K562 (cell line): ENCODE data around the gene NDST1. TPM values are rescaled to one million over a fixed set of nuclear protein-coding genes. Genes with fewer than 3 reads are reported as not detected.

Experiments
- ATAC-seq: fragments of 200-7000 bp; cut with Tn5 transposase; 3 replicates; pipeline ENCODE4 v1.9.1; 2020; ENCODE audit warnings: moderate library complexity
- BruUV-seq: library from RNA; stranded (reverse); fragments of 400-500 nt; replicated peaks from 2 replicates; lab custom pipeline; 2021; lab: Mats Ljungman, UMichigan
- CTCF ChIA-PET: fragments of 300-600 bp; formaldehyde crosslinking; extraction: SDS; loops from one replicate; lab custom pipeline; 2021; ENCODE audit warnings: low intra/inter-chr PET ratio; lab: Yijun Ruan, JAX
- POLR2A ChIA-PET: fragments of 300-600, 350-650 bp; sonication (Branson Sonifier 250); formaldehyde crosslinking; extraction: SDS; loops from one replicate; lab custom pipeline; 2021; ENCODE audit warnings: antibody characterized with exemption, inconsistent platforms; lab: Yijun Ruan, JAX
- DNase-seq, 4 experiments: peaks; one replicate each; pipeline versions ENCODE4 v3.0.0 to v3.0.0-alpha.2; 2011 to 2018; ENCODE audit warnings: low spot score in 3 of 4, mixed read lengths in 3 of 4; ENCODE audit errors: extremely low read depth in 1 of 4
- FAIRE-seq: peaks from 2 replicates; lab custom pipeline; 2011; peaks lifted over from hg19 to GRCh38; lab: Jason Lieb, UNC
- H2AFZ ChIP-seq: 2 replicates; pipeline ENCODE4 v1.6.0; 2011; ENCODE audit warnings: low read depth, low read length, control low read depth, inconsistent platforms
- H3K27ac ChIP-seq: fragments of 200-600 bp; 3 replicates; pipeline ENCODE4 v1.8.0; 2011; ENCODE audit warnings: low read depth, mild to moderate bottlenecking, control low read depth, inconsistent platforms, low read length, moderate library complexity, mixed read lengths; ENCODE audit errors: extremely low read depth
- H3K27me3 ChIP-seq, 2 experiments: fragments of 300-600 bp in 1 of 2; 2 replicates in 1 of 2; 3 replicates in 1 of 2; pipeline versions ENCODE4 v1.6.0 to v1.8.0; 2011; ENCODE audit warnings: inconsistent platforms in 2 of 2, low read length in 2 of 2, mild to moderate bottlenecking in 1 of 2, mixed read lengths in 1 of 2, moderate library complexity in 1 of 2; ENCODE audit not compliant: control insufficient read depth in 2 of 2, insufficient read depth in 2 of 2
- H3K36me3 ChIP-seq: fragments of 300-600 bp; 3 replicates; pipeline ENCODE4 v1.8.0; 2011; ENCODE audit warnings: mild to moderate bottlenecking, low read length, inconsistent platforms; ENCODE audit not compliant: control insufficient read depth, insufficient read depth
- H3K4me1 ChIP-seq, 2 experiments: fragments of 200-600 bp in 1 of 2; replicated peaks in 1 of 2; 2 replicates in 1 of 2; 3 replicates in 1 of 2; pipeline versions ENCODE4 v1.5.1 to v1.8.0; 2011; ENCODE audit warnings: inconsistent platforms in 2 of 2, low read length in 2 of 2, mild to moderate bottlenecking in 1 of 2, mixed read lengths in 1 of 2, moderate library complexity in 1 of 2; ENCODE audit not compliant: control insufficient read depth in 2 of 2, insufficient read depth in 2 of 2
- H3K4me2 ChIP-seq: 2 replicates; pipeline ENCODE4 v1.6.1; 2011; ENCODE audit warnings: low read length, control low read depth, inconsistent platforms, mixed read lengths; ENCODE audit not compliant: insufficient read depth
- H3K4me3 ChIP-seq: fragments of 200-600 bp; sonication (generic), shearing (Covaris generic); 2 replicates; pipeline ENCODE4 v1.5.1; 2016; ENCODE audit warnings: control low read depth, inconsistent platforms
- H3K79me2 ChIP-seq: fragments of 200-600 bp; 3 replicates; pipeline ENCODE4 v1.8.0; 2011; ENCODE audit warnings: low read length, inconsistent platforms; ENCODE audit not compliant: control insufficient read depth, insufficient read depth
- H3K9ac ChIP-seq, 2 experiments: 2 replicates each; pipeline versions ENCODE4 v1.6.0 to v1.6.1; 2011; ENCODE audit warnings: low read depth in 2 of 2, low read length in 2 of 2, control low read depth in 1 of 2, inconsistent platforms in 1 of 2, mild to moderate bottlenecking in 1 of 2, mixed read lengths in 1 of 2; ENCODE audit not compliant: insufficient read depth in 1 of 2
- H3K9me1 ChIP-seq: one replicate; pipeline ENCODE4 v1.6.0; 2011; ENCODE audit warnings: inconsistent platforms, mild to moderate bottlenecking, low read length, moderate library complexity; ENCODE audit not compliant: control insufficient read depth, insufficient read depth
- H3K9me3 ChIP-seq: replicated peaks from 2 replicates; pipeline ENCODE4 v1.5.1; 2011; ENCODE audit warnings: low read depth, low read length, inconsistent platforms; ENCODE audit not compliant: control insufficient read depth, insufficient read depth
- H4K20me1 ChIP-seq: replicated peaks from 2 replicates; pipeline ENCODE4 v1.6.1; 2011; ENCODE audit warnings: low read length, inconsistent platforms, mixed read lengths; ENCODE audit not compliant: control insufficient read depth, insufficient read depth
- ARNT ChIP-seq, 2 experiments: fragments of 450-650 bp; IDR thresholded peaks; 2 replicates each; pipeline ENCODE4 v1.6.1; 2016; ENCODE audit warnings: mild to moderate bottlenecking in 1 of 2
- BMI1 ChIP-seq: fragments of 150-350 bp; IDR thresholded peaks from 2 replicates; pipeline ENCODE4 v1.6.1; 2014; ENCODE audit warnings: low read length
- PRPF4 ChIP-seq: fragments of 200-400 bp; formaldehyde crosslinking; IDR thresholded peaks from one replicate; pipeline ENCODE4 v1.6.1; 2017; ENCODE audit warnings: low read length, low read depth, mild to moderate bottlenecking; ENCODE audit not compliant: insufficient read depth, poor library complexity, severe bottlenecking
- RCOR1 ChIP-seq, 2 experiments: IDR thresholded peaks; 2 replicates each; pipeline ENCODE4 v1.6.1; 2012; ENCODE audit warnings: low read depth in 2 of 2, low read length in 2 of 2, borderline replicate concordance in 1 of 2, improper control_type of control experiment in 1 of 2
- RFX7 ChIP-seq: fragments of 250-450 bp; sonication (Bioruptor Pico); IDR thresholded peaks from 2 replicates; pipeline ENCODE4 v1.5.1; 2021; ENCODE audit warnings: mild to moderate bottlenecking
- SOX6 ChIP-seq: fragments of 450-650 bp; IDR thresholded peaks from 2 replicates; pipeline ENCODE4 v1.6.1; 2014; ENCODE audit warnings: mild to moderate bottlenecking
- SUPT5H ChIP-seq: fragments of 450-650 bp; IDR thresholded peaks from 2 replicates; pipeline ENCODE4 v1.6.1; 2016
- TAF15 ChIP-seq: fragments of 200-400 bp; formaldehyde crosslinking; IDR thresholded peaks from 2 replicates; pipeline ENCODE4 v1.6.1; 2017; ENCODE audit warnings: mild to moderate bottlenecking, low read depth, low read length, moderate library complexity
- UBTF ChIP-seq, 2 experiments: IDR thresholded peaks; 2 replicates each; pipeline ENCODE4 v1.6.1; 2012; ENCODE audit warnings: improper control_type of control experiment in 2 of 2, low read depth in 2 of 2, low read length in 2 of 2, borderline replicate concordance in 1 of 2
- WGBS: fragments of 100-300 bp; shearing (Covaris generic); methylation state at CpG from one replicate; pipeline ENCODE4 v1.1.6; 2016; ENCODE audit warnings: low coverage, mixed read lengths; ENCODE audit not compliant: insufficient coverage; ENCODE audit errors: missing lambda C conversion rate; 5-methylcytosine and 5-hydroxymethylcytosine counted together
- in situ Hi-C: fragments of 300-500 bp; cut with MboI; formaldehyde crosslinking; loops from 4 replicates; pipeline ENCODE4 v1.15.0; 2018; ENCODE audit warnings: inconsistent platforms, mixed read lengths
- intact Hi-C: fragments of 100-400 bp; cut with micrococcal nuclease; formaldehyde crosslinking; loops from 2 replicates; pipeline ENCODE4 v1.14.2; 2022
- polyA plus RNA-seq, 8 experiments: library from polyadenylated mRNA; depleted of rRNA in 4 of 8; stranded (reverse) in 5 of 8; unstranded in 3 of 8; fragments of >200 nt; fragmentation: Nextera tagmentation in 2 of 8; fragmentation: Illumina TruSeq in 1 of 8; extraction: Ambion mirVana in 2 of 8; extraction: Trizol in 1 of 8; gene quantifications; 2 replicates each; pipeline versions ENCODE4 v1.2.1 to v1.2.3, GENCODE V29; 2011 to 2014; ENCODE audit warnings: inconsistent platforms in 1 of 8, missing spikeins in 1 of 8
- total RNA-seq, 7 experiments: library from RNA; depleted of rRNA in 6 of 7; stranded (reverse); fragments of >200 nt in 6 of 7; fragmentation: Illumina TruSeq in 2 of 7; extraction: Trizol in 2 of 7; gene quantifications; 2 replicates each; pipeline versions ENCODE4 v1.2.1 to v1.2.3, GENCODE V29; 2011 to 2021; ENCODE audit warnings: low replicate concordance in 1 of 7
- TF ChIP-seq, protein P1 (sequence below): fragments of 450-650 bp; IDR thresholded peaks from 2 replicates; pipeline ENCODE4 v1.6.1; 2016
- TF ChIP-seq, protein P2 (sequence below): sonication (generic); formaldehyde crosslinking; IDR thresholded peaks from 2 replicates; pipeline ENCODE4 v1.8.1; 2023; ENCODE audit warnings: mild to moderate bottlenecking, missing genetic modification reagents

The NDST1 gene
- total and polyA plus RNA-seq, 9 of the 15 experiments (the other 6 are each of a cell fraction or from before 2014, with no cell fraction given) = 0.38 to 47.9 (median 9.9) TPM

DNA sequence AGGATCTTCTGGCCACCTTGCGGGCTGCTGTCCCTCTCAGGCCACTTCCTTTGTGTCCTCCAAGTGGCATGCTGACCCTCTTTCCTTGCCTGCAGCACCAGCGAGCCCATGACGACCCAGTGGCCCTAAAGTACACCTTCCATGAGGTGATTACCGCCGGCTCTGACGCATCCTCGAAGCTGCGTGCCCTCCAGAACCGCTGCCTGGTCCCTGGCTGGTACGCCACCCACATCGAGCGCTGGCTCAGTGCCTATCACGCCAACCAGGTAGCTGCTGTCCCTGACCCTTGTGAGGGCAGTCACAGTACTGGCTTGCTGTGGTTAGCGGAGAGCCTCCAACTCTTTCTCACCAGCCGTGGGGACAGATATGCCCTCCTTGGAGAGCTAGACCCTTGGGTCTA, 40.2 kb downstream of the NDST1 start:
- in situ Hi-C loops = no loop called here
- Histone ChIP-seq H4K20me1 (no peaks in the 10 kb centered on the region), H3K27me3 (no peaks in the 10 kb centered on the region), H3K79me2 (no peaks in the 10 kb centered on the region), H3K27ac (no peak overlapping the region), H2AFZ (no peak overlapping the region), H3K9me3 (no peaks in the 10 kb centered on the region), H3K4me3 (no peak overlapping the region), H3K9me1 (no peaks in the 10 kb centered on the region), H3K4me1 (peaks cover 0 to 4% of the 10 kb centered on the region in 2 experiments; a peak in 2 of 5 replicates), H3K4me2 (no peak overlapping the region), H3K9ac (0 out of 4 replicates have a peak overlapping the region, but pooled peaks of 1 of the 2 experiments have one; percentile 64), H3K36me3 (peaks cover 65% of the 10 kb centered on the region; the same call in 2 of the 3 replicates)
- intact Hi-C loops = no loop called here
- 88% methylated on average over 15 of the region's 15 CpGs for WGBS
- TF ChIP-seq RCOR1 (IDR thresholded peaks at IDR 0.05; ENCODE audit: borderline replicate concordance in 1 of 2, low read depth in 2 of 2, low read length in 2 of 2) (no peak), SOX6 (no peak), SUPT5H (no peak), TAF15 (no peak), UBTF (IDR thresholded peaks at IDR 0.05; ENCODE audit: borderline replicate concordance in 1 of 2, low read depth in 2 of 2, low read length in 2 of 2) (no peak), RFX7 (CRISPR knock-in tag) (no peak), ARNT (IDR thresholded peaks at IDR 0.05) (no peak), BMI1 (no peak), PRPF4 (no peak)
- TF ChIP-seq, protein P1, sequence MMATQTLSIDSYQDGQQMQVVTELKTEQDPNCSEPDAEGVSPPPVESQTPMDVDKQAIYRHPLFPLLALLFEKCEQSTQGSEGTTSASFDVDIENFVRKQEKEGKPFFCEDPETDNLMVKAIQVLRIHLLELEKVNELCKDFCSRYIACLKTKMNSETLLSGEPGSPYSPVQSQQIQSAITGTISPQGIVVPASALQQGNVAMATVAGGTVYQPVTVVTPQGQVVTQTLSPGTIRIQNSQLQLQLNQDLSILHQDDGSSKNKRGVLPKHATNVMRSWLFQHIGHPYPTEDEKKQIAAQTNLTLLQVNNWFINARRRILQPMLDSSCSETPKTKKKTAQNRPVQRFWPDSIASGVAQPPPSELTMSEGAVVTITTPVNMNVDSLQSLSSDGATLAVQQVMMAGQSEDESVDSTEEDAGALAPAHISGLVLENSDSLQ = no peak
- TF ChIP-seq, protein P2, sequence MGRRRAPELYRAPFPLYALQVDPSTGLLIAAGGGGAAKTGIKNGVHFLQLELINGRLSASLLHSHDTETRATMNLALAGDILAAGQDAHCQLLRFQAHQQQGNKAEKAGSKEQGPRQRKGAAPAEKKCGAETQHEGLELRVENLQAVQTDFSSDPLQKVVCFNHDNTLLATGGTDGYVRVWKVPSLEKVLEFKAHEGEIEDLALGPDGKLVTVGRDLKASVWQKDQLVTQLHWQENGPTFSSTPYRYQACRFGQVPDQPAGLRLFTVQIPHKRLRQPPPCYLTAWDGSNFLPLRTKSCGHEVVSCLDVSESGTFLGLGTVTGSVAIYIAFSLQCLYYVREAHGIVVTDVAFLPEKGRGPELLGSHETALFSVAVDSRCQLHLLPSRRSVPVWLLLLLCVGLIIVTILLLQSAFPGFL (CRISPR knock-in tag) = no peak
- CTCF ChIA-PET = interaction anchor here (0.6 kb wide), 1 partner anchor 357 kb away, joined by 3 read pairs; no protein-coding TSS in a partner anchor
- ATAC-seq (no peak), FAIRE-seq (no peak), DNase-seq (no peak)
- POLR2A ChIA-PET = no interaction called here
- no TSS peak for BruUV-seq
